Choroid plexus epithelial cell (primary cell): ENCODE measurements around the gene USP37.
A peak's percentile ranks its signal among the peaks of the same experiment; 100 is the strongest.

Experiments used
- DNase-seq: peaks from one replicate; pipeline ENCODE4 v3.0.0-alpha.2; 2010; ENCODE audit warnings: low read depth
- H3K4me3 ChIP-seq: 2 replicates; pipeline ENCODE4 v1.5.1; 2011; ENCODE audit warnings: low read depth, mild to moderate bottlenecking, control low read depth, low read length, moderate library complexity
- TF ChIP-seq, protein P1 (sequence below): conservative IDR thresholded peaks from 2 replicates; pipeline ENCODE4 v1.5.1; 2011; ENCODE audit warnings: low read depth, mild to moderate bottlenecking, control low read depth, inconsistent platforms, low read length, moderate library complexity

Gene USP37

GRCh38 chr2:218435003-218435982, 132.9 kb downstream of the USP37 start:
- H3K4me3 ChIP-seq: no peak overlapping the region
- TF ChIP-seq, protein P1, sequence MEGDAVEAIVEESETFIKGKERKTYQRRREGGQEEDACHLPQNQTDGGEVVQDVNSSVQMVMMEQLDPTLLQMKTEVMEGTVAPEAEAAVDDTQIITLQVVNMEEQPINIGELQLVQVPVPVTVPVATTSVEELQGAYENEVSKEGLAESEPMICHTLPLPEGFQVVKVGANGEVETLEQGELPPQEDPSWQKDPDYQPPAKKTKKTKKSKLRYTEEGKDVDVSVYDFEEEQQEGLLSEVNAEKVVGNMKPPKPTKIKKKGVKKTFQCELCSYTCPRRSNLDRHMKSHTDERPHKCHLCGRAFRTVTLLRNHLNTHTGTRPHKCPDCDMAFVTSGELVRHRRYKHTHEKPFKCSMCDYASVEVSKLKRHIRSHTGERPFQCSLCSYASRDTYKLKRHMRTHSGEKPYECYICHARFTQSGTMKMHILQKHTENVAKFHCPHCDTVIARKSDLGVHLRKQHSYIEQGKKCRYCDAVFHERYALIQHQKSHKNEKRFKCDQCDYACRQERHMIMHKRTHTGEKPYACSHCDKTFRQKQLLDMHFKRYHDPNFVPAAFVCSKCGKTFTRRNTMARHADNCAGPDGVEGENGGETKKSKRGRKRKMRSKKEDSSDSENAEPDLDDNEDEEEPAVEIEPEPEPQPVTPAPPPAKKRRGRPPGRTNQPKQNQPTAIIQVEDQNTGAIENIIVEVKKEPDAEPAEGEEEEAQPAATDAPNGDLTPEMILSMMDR: no peak
- peak; percentile 9 for DNase-seq

DNA sequence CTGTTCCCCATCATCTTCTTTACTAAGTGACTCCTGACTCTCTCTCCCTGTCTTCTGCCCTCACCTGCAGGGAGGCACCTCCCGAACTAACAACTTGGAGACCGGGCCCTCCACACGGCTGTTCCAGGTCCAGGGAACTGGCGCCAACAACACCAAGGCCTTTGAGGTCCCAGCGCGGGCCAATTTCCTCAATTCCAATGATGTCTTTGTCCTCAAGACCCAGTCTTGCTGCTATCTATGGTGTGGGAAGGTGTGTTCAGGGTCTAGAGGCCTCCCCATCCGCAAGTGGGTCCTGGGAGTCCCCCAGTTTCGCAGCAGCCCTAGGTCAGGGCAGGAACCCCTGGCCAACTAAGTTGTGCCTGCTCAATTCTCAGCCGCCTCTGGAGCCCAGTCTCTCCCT, 133.7 kb downstream of the USP37 start:
- TF ChIP-seq, protein P1: no peak
- no peak for DNase-seq
- no peak overlapping the region for H3K4me3 ChIP-seq

GRCh38 chr2:218432676-218433365, 135.3 kb downstream of the USP37 start:
- TF ChIP-seq, protein P1: no peak
- no peak for DNase-seq
- no peak overlapping the region for H3K4me3 ChIP-seq

DNA sequence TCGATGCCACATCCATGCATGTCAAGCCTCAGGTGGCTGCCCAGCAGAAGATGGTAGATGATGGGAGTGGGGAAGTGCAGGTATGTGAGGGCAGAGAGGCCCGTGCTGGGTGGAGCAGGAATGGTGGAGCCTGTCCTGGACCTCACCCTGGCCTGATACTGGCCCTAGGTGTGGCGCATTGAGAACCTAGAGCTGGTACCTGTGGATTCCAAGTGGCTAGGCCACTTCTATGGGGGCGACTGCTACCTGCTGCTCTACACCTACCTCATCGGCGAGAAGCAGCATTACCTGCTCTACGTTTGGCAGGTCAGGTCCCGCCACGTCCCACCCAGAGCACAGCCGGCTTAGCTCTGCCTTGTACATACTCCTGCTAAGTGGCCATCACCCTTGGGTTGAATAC, 136.3 kb downstream of the USP37 start:
- DNase-seq: no peak
- TF ChIP-seq, protein P1: no peak
- H3K4me3 ChIP-seq: no peak overlapping the region

DNA sequence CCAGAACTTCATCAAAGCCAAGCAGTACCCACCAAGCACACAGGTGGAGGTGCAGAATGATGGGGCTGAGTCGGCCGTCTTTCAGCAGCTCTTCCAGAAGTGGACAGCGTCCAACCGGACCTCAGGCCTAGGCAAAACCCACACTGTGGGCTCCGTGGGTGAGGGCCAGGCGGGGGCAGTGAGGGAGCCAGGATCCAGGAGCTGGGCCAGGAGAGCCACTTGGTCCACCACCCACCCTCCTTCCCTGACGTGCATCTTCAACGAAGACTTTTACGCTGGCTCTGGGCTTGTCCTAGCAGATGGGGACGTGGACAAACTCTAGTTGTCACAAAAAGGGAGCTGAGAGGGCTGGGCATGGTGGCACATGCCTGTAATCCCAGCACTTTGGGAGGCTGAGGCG, 137.4 kb downstream of the USP37 start:
- DNase-seq: no peak
- TF ChIP-seq, protein P1: no peak

GRCh38 chr2:218429911-218430692, 138.0 kb downstream of the USP37 start:
- no peak for DNase-seq
- H3K4me3 ChIP-seq: no peak overlapping the region
- TF ChIP-seq, protein P1: no peak

More for the DNA sequence above, 137.4 kb downstream of the USP37 start:
- H3K4me3 ChIP-seq: no peak overlapping the region
